HG02981 (cell line): ENCODE measurements around the gene PARG.
"Not testable (repeated sequence)": the region's sequence is repeated elsewhere in the genome, so short reads cannot be mapped to it uniquely, and the experiment has no call there.

Source experiments
- ATAC-seq: cut with Tn5 transposase; IDR thresholded peaks from one replicate; pipeline ENCODE4 v1.9.1; 2021; ENCODE audit warnings: mild to moderate bottlenecking, moderate library complexity; ENCODE audit not compliant: unreplicated experiment

Gene PARG

DNA sequence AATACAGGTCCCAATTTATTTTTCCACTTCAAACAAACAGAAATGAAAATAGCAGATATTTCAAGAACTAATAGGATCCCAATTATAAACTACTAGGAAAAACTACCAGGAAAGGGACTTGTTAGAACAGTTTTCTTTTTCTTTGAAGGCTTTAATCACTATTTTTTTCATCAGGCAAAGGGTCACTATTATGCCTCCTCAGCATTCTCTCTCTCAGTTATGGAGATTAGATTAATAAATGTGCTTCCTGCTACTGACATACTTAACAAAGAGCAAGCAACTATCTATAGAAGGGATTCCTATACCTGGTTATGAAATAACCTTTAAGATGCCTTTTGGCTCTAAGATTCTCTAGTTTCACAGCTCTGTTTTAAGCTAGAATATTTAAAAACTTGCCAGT is 108.7 kb downstream of the PARG start:
- no peak for ATAC-seq

DNA sequence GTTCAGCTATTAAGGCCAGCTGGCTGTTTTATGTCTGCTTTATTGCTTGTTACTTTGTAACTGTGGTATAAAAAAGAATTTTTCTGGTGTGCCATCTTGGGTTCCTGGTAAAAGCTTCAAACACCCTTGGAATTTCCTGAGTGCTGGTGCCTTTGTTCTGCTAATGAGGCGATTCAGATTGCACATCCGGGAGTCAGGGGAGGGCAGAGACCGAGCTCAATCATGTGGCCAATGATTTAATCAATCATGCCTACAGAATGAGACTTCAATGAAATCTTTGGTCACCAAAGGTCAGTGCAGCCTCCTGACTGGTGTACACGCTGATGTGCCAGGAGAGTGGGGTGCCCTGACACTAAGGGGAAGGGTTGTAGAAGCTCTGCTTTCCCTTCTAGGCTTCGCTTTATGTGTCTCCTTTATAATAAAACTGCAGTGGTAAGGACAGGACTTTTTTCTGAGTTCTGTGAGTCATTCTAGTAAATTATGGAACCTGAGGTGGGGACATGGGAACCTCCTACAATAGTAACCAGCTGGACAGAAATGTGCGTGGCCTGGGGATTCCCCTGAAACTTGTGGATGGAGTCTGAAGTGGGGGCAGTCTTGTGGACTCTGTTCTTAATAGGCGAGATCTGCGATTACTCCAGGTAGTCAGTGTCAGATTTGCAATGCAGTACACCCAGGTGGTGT is 110.3 kb downstream of the PARG start:
- ATAC-seq = no peak

DNA sequence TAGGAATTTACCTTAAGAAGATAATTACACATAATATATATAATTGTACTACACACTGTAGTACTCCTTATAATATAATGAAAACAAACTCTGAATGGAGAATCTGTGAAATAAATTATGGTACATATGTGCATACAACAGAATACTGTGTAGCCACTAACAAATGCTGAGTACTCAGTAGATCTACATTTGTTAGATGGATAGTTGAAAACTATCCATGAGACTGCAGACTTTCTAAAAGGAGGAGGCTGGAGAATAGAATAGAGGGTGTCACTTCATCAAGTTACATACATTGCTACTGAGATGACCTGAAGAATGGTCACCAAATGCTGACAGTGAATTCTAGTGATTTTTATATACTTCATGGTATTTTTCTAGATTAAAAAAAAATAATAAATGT is 111.0 kb downstream of the PARG start:
- ATAC-seq = no peak

DNA sequence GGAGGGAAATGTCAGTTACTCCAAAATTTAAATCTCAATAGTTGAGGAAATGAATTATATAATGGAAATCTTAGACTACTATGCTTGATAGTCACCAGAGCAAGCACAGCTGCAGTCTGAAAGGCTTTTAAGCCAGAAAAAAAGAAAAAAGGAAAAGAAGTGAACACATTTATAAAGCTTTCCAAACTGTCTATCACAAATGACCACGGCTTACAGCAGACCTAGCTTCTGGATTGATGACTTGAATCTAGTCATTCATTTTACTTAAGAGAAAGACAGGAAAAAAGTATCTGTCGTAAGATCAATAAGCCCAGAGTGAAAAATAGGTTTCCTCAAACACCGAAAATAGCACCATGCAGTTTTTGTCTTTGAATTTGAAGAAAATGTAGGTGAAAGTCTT is 111.8 kb downstream of the PARG start:
- ATAC-seq = no peak

DNA sequence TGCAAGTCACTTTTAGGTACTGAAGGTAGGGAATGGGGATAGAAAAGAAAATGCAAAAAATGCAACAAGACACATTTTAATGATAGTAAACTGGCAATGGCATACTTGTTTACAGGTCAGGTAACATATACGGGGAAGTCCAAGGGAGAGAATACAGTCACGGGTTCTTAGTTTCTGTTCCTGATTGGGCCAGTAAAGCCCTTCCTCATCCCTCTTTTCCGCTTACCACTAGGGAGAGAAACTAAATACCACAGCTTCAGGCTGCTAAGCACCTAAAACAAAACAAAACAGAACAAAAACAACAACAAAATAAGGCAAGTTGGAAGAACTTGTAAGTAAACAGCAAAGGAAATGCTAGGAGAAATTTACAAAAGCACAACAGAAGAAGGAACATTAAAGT is 114.5 kb downstream of the PARG start:
- no peak for ATAC-seq

DNA sequence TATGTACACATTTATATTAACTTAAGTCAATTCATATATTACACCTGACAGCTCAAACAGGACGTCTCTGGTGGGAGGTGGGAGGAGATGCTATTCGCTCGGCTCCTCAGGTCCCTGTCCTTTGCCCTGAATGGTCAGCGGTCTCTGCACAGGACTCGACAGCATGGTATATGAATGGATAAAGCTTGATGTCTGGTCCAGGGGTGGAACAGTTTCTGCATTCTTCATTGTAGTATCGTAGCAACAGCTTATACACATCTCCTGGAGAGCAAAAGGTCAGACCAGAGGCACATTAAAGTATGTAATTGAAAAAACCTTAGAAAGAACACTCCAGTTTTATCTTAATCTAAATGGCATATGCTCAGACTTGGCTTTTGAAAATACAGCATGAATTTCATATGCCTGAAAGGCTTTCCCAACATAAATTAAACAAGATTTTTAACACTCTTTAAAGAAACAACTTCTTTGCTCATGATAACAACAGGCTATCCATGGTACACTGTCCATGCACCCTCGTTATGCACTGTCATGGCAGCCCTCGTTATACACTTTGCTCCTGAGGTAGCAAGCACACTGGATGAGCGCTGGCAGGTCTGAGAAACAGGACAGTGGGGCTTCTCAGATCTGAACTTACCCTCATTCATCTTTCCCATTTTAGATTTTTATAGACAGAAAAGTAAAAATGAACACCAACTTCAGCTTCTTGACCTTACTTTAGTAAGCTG is 122.4 kb downstream of the PARG start:
- ATAC-seq = no peak

DNA sequence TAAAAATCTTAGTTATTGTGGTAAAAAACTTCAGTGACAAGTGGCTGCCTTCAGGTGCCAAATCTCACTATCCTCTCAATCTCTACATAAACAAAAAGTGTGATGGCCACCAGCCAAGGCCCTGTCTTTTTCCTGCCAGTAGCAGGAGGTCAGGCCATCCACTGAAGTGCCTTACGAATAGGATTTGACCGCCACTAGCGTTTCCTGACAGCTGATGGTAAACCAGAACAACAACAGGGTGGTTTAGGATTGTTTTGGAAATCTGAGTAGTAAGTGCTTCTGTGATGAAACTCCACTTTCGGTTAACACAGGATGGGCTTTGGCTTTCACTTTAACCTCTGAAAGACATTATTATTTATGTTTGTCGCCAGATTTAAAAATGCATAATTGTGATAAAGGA is 124.0 kb downstream of the PARG start:
- ATAC-seq = no peak

DNA sequence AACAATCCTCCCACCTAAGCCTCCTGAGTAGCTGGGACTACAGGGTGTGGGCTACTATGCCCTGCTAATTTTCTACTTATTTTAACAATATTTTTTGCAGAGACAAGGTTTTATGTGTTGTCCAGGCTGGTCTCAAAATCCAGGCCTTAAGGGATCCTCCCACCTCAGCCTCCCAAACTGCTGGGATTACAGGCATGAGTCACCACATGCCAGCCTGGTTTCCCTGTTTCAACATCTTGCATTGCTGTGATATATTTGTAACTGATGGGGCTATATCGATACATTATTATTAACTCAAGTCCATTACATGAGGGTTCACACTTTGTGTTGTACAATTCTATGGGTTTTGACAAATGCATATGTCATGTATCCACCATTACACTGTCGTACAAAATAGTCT is 137.8 kb downstream of the PARG start:
- no peak for ATAC-seq

DNA sequence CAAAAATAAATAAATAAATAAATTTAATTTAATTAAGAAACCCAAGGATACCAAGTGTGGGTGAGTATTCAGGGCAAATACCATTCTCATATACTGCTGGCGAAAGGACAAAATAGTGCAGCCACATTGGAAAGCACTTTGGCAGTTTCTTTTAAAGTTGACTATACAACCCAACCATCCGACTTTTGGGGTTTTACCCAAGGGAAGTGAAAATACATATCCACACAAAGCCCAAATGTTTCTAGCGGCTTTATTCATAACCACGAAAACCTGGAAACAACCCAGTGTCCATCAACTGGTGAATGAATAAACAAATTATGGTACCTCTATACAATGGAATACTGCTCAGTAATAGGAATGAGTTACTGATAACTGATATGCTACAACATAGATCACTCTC is 143.6 kb downstream of the PARG start:
- ATAC-seq = no peak

DNA sequence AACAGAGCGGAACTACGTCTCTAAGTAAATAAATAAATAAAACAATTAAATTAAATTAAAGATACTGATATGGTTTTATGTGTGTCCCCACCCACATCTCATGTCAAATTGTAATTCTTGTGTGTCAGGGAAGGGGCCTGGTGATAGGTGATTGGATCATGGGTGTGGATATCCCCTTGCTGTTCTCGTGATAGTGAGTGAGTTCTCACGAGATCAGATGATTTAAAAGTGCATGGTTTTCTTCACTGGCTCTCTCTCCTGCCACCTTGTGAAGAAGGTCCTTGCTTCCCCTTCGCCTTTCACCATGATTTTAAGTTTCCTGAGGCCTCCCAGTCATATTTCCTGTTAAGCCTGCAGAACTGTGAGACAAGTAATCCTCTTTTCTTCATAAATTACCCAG is 150.7 kb downstream of the PARG start:
- ATAC-seq = no peak

DNA sequence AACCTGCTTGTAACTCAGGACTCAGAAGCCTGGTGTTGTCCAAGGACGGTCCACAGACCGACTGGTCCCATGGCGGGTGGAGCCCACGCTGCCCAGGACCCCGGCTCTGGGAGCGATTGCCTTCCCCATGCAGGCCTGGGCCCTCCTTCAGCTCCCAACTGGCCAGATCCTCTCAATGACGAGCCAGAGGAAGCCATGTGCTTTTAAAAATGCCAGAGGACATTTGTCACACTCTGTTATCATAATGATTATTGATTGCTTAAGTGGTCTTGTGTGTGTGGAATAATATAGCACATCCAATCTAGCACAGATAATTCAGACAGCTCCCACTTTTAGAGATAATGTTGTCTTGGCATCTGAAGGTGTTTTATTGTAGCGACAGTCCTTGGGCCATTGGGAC is 157.1 kb downstream of the PARG start:
- no peak for ATAC-seq

DNA sequence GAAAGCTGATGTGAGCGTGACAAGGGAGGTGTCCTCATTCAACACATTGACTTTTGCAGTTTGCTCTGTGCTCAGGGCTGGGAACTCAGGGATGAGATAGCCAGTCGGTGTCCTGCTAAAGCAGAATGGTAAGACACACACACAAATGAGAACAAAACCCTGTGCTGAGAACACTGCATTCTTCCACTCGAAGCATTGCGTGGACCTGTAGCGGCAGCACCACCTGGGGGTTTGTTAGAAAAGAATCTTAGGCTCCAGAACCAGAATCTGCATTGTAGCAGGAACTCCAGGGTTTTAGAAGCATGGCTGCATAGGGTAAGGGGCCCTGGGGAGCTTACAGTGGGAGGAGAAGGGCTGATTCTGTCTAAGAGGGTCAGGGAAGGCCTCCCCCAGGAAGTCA is 158.2 kb downstream of the PARG start:
- ATAC-seq = no peak

DNA sequence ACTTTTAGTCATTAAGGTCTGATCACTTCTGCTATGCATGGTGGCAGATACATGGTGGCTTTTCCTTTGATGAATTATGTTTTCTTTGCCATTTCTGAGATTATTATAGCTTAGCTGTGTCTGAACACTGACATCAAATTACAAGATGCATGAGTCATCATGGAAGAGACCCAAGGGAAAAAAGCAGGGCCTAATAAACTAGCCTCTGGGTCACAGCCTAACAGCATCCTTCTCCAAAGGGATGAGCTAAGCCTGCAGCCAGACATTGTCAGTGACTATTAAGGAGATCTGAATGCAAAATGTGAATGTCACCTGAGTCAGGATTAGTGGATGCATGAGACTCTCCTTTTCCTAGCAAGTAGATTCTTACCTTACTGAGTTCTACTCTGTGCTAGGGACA is 160.6 kb downstream of the PARG start:
- ATAC-seq = no peak

DNA sequence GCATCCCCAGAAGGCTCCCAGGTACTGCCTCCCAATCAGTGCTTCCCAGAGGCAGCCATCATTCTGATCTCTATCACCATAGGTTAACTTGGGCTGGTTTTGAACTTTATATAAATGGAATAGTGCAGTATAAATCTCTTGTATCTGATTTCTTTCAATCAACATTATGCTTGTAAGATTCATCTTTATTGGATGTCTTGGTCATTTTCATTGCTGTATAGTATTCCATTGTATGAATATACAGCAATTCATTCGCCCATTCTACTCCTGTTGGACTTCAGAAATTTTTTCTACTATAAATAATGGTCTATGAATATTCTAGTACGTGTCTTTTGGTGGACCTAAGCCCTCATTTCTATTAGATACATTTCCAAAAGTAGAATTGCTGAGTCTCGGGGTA is 163.6 kb downstream of the PARG start:
- no peak for ATAC-seq

DNA sequence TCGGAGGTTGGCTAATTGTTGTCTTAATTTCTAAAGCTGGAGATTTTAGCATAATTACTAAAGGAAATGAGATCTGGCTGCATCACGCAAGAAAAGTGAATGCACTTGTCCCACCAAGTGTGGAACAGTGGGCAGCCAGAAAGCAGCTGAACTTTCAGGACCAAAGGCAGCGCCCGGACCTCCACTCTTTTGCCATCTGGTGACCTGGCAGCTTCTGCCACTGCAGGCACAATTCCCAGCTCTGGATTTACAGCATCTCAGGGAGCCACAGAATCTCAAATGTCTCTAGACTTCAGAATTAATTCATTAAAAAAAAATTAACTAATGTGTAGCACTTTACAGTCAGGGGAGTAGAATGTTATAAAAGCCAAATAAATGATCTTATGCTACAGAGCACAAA is 165.0 kb downstream of the PARG start:
- no peak for ATAC-seq

DNA sequence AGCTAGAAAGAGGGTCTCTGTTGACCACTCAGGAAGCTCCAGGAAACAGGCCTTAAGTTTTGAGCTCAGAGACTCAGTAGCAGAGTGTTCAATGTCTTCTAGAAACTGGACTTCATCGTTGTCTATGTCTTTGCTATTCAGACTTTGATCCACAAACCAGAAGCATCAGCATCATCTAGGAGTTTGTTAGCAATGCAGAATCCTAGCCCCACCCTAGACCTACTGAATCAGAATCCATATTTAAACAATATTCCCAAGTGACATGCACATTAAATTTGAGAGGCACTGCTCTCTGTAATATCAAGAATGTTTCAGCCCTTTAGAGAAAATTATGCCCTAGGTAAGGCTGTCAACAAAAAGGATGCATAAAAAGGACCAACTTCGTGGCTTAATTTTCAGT is 166.8 kb downstream of the PARG start:
- ATAC-seq = no peak

DNA sequence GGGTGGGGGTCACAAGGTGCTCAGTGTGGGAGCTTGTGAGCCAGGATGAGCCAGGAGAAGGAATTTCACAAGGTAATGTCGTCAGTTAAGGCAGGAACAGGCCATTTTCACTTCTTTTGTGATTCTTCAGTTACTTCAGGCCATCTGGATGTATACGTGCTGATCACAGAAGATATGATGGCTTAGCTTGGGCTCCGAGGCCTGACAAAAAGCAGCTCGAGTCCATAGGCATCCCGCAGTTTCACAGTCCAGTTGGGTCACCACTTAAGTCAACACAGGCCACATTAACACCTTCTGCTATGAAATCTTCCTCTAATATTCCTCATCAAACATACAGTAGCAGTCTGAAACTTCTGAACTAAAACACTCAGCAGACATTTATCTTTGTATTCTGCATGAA is 168.9 kb downstream of the PARG start:
- ATAC-seq = not testable (repeated sequence)

DNA sequence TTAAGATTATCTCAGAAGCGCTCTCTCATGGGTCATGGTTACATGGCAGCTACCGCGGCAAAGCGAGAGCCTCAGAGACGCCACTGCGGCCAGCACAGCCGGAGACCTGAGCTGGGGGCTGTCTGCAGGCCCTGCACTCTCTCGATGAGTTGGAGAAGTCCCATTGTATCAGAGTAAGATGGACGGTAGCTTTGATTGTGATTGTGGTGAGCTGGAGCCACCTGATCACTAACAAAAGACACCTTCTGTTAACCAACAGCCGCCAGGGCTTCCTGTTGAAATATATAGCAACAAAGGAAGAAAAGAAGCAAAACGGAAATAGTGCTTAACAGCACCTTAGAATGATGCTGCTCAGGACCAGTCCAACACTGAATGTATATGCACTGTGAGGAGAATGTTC is 170.8 kb downstream of the PARG start:
- ATAC-seq = not testable (repeated sequence)

DNA sequence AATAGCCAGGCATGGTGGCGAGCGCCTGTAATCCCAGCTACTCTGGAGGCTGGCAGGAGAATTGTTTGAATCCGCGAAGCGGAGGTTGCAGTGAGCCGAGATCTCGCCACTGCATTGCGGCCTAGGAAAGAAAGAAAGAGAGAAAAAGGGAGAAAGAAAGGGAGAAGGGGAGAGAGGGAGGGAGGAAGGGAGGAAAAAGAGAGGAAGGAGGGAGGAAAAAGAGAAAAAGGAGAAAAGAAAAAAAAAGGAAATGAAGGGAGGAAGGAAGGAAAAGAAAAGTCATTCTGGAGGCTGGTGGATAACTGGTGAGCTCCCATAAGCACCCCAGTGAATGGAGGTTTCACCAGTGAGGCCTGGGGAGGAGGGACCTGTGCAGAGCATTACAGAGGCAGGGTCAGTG is 172.1 kb downstream of the PARG start:
- ATAC-seq = no peak

DNA sequence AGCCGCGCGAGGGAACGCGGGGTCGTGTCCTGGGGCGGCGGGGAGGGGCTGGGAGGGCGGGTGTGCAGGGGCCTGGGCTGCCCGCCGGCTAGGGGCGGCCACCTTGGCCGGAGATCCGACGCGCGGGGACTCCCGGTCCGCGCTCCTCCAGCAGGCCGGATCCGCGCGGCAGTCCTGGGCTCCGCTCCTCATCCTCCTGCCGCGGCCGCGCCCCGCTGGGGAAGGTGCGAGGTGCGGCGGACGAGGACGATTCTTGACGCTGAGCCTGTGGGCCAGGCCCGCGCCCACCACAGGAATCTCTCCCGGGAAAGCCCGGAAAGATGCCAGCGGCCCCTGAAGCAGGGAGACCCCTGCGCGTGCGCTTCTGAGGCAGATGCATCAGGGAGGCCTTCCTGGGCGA is 173.1 kb downstream of the PARG start:
- ATAC-seq = no peak

DNA sequence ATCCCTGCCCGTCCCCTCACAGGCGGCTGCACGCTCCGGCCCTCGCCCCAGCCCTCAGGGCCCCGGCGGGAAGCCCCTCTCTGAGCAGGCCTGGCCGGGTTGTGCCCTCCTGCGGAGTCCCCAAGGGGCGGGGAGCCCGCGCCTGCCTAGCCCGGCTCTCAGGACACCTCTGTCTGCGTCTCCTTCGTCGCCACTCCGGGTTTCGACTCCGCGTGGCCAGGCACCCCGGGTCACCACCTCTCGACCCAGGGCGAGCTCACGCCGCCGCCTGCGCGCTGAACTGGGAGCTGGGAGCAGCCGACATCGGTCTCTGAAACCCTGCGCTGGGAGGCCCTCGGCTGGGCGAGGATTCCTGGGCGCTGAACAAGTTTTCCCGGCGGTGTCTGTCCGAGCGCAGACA is 173.5 kb downstream of the PARG start:
- ATAC-seq = no peak
